ENCODE measurements around the gene FBXW11.
"Not testable (repeated sequence)": the region's sequence is repeated elsewhere in the genome, so short reads cannot be mapped to it uniquely, and the experiment has no call there.

FBXW11 gene

DNA sequence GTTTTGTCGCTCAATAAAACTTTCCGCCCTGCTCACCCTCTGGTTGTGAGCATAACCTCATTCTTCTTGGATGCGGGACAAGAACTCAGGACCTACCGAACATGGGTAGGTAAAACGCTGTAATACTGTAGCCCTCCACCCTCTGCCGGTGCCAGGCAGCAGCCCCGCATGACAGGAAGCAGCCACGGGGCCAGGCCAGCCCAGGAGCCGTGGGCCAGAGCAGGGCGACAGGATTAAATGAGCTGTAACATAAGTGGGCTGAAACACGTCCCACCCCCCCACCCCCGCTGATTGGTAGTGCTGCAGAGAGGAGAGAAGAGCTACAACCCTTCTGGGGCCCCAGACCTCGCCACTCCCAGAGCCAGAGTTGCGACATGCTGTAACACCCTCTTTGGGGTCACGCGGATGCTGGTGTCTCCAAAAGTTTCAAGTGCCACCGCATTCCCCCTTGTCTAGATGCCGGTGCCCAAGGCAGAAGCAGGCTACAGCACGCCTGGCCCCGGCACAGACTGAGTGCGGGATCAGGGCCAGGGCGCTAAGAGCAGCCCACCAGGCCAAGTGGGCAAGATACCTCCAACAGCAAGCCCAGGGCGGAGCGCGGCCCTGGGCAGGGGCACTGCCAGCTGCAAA lies 81.8 kb downstream of the FBXW11 start:
- no peak for TF ChIP-seq TAF1 (IDR thresholded peaks at IDR 0.05; ENCODE audit: borderline replicate concordance, low read depth, low read length)
- no peak for TF ChIP-seq POLR2AphosphoS5 (IDR thresholded peaks at IDR 0.05; ENCODE audit: low read depth, low read length)
- no peak for TF ChIP-seq POLR2A (IDR thresholded peaks at IDR 0.05; ENCODE audit: low read depth, low read length)
- FAIRE-seq (no peak), DNase-seq (ENCODE audit: insufficient read length) (no peak)

- FAIRE-seq (peak; percentile 14), DNase-seq (ENCODE audit: insufficient read length) (no peak)
These were observed 85.6 kb downstream of the FBXW11 start for GRCh38 chr5:171920765-171921391.

DNA sequence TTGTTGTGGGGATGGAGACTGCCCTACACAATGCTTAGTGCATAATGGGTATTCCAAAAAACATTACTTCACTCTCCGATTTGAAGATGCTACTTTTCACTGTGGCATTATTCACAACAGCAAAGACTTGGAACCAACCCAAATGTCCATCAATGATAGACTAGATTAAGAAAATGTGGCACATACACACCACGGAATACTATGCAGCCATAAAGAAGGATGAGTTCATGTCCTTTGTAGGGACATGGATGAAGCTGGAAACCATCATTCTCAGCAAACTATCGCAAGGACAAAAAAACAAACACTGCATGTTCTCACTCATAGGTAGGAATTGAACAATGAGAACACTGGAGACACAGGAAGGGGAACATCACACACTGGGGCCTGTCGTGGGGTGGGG lies 90.7 kb downstream of the FBXW11 start:
- FAIRE-seq; DNase-seq (ENCODE audit: insufficient read length): not testable (repeated sequence)

More at GRCh38 chr5:171920765-171921391, 85.6 kb downstream of the FBXW11 start:
- TF ChIP-seq TAF1 (IDR thresholded peaks at IDR 0.05; ENCODE audit: borderline replicate concordance, low read depth, low read length) (no peak), POLR2A (IDR thresholded peaks at IDR 0.05; ENCODE audit: low read depth, low read length) (no peak), POLR2AphosphoS5 (IDR thresholded peaks at IDR 0.05; ENCODE audit: low read depth, low read length) (no peak)

DNA sequence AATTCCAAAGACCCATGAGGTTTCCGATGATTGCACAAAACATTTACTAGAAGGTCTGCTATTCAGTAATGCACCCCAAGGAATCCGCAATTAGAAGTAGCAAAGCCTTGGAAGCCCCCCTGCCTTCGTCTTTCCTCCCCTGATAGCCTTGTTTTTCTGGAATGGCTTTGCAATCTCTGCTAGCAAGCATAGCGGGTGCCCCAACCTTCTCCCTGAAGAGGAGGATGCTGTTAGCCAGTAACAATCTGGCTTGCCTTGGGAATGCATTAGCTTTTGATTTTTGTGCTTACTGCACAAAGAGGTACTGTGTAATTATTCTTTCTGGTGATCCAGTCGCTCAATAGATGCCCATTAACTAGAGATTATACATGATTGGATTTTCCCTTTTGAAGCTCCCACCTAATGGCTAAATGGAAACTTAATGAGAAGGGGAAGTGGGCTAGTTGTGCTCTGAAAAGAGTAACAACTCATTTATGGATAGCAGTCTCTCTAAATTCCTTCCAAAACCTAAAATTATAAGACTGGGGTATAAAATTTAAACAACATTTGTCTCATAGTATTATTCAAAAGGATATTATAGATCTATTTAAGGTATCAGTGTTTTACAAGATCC lies 91.6 kb downstream of the FBXW11 start:
- no peak for FAIRE-seq
- DNase-seq (ENCODE audit: insufficient read length), result no peak
- TF ChIP-seq TAF1 (IDR thresholded peaks at IDR 0.05; ENCODE audit: borderline replicate concordance, low read depth, low read length) (no peak), POLR2A (IDR thresholded peaks at IDR 0.05; ENCODE audit: low read depth, low read length) (no peak), POLR2AphosphoS5 (IDR thresholded peaks at IDR 0.05; ENCODE audit: low read depth, low read length) (no peak)

- TF ChIP-seq POLR2A (IDR thresholded peaks at IDR 0.05; ENCODE audit: low read depth, low read length) (no peak), POLR2AphosphoS5 (IDR thresholded peaks at IDR 0.05; ENCODE audit: low read depth, low read length) (no peak), TAF1 (IDR thresholded peaks at IDR 0.05; ENCODE audit: borderline replicate concordance, low read depth, low read length) (no peak)
- DNase-seq (ENCODE audit: insufficient read length) (no peak), FAIRE-seq (no peak)
These were observed 92.5 kb downstream of the FBXW11 start for GRCh38 chr5:171913987-171914273.

DNA sequence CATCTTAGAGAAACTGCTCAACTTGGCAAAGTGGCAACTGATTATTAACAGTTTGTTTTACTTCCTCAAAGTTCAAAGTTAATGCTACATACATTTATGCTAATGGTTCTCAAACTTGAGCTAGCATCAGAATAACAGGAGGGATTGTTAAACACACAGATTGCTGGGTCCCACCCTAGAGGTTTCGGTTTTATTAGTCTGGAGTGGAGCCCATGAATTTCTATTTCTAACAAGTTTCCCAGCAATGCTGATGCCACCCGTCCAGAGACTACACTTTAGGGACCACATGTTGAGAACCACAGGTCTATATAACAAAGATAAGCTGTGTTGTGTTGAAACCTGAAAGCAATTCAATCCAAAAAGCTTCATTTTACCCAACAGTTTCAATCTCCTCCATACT lies 95.3 kb downstream of the FBXW11 start:
- TF ChIP-seq POLR2AphosphoS5 (IDR thresholded peaks at IDR 0.05; ENCODE audit: low read depth, low read length) (no peak), POLR2A (IDR thresholded peaks at IDR 0.05; ENCODE audit: low read depth, low read length) (no peak), TAF1 (IDR thresholded peaks at IDR 0.05; ENCODE audit: borderline replicate concordance, low read depth, low read length) (no peak)

GRCh38 chr5:171908638-171909037 lies 97.8 kb downstream of the FBXW11 start:
- DNase-seq (ENCODE audit: insufficient read length) (no peak), FAIRE-seq (no peak)
- no peak for TF ChIP-seq TAF1 (IDR thresholded peaks at IDR 0.05; ENCODE audit: borderline replicate concordance, low read depth, low read length)
- TF ChIP-seq POLR2AphosphoS5 (IDR thresholded peaks at IDR 0.05; ENCODE audit: low read depth, low read length), result no peak
- no peak for TF ChIP-seq POLR2A (IDR thresholded peaks at IDR 0.05; ENCODE audit: low read depth, low read length)

More for the DNA sequence above, 95.3 kb downstream of the FBXW11 start:
- DNase-seq (ENCODE audit: insufficient read length) (no peak), FAIRE-seq (no peak)

DNA sequence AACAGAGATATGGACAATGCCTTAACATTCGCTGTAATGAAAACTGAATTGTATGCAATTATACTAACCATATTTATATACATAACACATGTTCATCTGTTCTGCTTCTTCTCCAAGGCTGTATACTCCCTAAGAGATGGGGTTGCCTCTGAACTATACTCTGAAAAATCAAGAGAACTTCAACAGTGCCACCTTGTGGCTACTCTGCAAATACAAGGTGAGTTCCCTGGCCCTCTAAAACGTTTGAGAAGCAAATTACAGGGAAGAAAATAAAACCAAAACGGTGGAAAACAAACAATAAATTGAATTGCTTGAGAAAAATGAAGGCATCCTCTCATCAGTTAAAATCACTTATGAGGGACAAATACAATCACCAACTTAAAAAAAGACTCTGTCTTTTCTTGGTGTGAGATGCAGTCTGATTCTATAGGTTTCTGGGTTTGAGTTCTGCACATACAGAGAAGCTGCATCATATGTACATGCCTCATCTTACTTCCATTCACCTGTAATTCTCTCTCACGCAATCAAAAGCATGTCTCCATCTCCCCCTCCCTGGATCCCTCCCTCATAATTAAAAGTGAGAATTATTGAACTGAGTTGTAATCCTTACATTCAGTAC lies 98.6 kb downstream of the FBXW11 start:
- no peak for TF ChIP-seq POLR2AphosphoS5 (IDR thresholded peaks at IDR 0.05; ENCODE audit: low read depth, low read length)
- no peak for TF ChIP-seq TAF1 (IDR thresholded peaks at IDR 0.05; ENCODE audit: borderline replicate concordance, low read depth, low read length)
- no peak for TF ChIP-seq POLR2A (IDR thresholded peaks at IDR 0.05; ENCODE audit: low read depth, low read length)
- FAIRE-seq (peak; percentile 74), DNase-seq (ENCODE audit: insufficient read length) (no peak)

DNA sequence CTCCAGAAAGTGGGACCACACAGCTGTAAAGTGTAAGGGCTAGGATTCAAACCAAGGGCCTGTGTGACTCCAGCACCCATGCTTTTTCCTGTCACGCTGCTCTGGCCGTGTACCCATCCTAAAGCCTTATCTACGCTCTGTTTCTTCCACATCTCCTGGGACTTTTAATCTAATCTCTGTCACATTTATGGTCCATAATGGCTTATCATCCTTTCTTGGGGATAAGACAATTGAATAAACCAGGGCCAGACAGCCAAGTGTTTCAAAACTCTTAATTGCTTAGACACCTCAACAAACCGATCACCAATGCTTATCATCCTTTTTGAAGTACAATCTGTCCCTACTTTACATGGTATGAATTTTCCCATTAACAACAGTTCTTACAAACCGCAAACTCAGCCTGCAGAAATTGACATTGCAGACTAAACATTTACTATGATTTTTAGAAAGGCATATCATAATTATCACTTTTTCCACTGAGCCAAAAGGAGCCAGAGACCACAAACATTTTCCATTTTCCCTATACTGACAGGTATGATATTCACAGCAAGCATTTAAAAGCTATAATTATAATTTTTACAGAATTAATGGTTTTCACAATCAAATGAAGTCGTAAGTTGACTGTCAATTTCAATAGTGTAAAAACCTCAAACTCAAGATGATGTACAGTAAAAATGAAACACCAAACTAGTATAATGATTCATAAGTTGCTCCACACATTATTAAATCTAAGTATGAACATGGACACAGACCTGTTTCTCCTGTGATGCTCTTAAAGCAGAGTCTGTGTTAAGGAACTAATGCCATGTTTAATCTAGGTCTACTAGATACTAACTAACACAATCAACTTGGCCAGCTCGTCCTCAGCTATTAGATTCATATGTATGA lies 99.5 kb downstream of the FBXW11 start:
- TF ChIP-seq TAF1 (IDR thresholded peaks at IDR 0.05; ENCODE audit: borderline replicate concordance, low read depth, low read length), result no peak
- no peak for TF ChIP-seq POLR2A (IDR thresholded peaks at IDR 0.05; ENCODE audit: low read depth, low read length)
- no peak for TF ChIP-seq POLR2AphosphoS5 (IDR thresholded peaks at IDR 0.05; ENCODE audit: low read depth, low read length)
- DNase-seq (ENCODE audit: insufficient read length) (no peak), FAIRE-seq (peak; percentile 71)

- no peak for DNase-seq (ENCODE audit: insufficient read length)
- FAIRE-seq, result no peak
- TF ChIP-seq POLR2AphosphoS5 (IDR thresholded peaks at IDR 0.05; ENCODE audit: low read depth, low read length) (no peak), POLR2A (IDR thresholded peaks at IDR 0.05; ENCODE audit: low read depth, low read length) (no peak), TAF1 (IDR thresholded peaks at IDR 0.05; ENCODE audit: borderline replicate concordance, low read depth, low read length) (no peak)
These were observed 100.3 kb downstream of the FBXW11 start for GRCh38 chr5:171906066-171906570.

GRCh38 chr5:171904886-171905285 lies 101.6 kb downstream of the FBXW11 start:
- DNase-seq (ENCODE audit: insufficient read length), result no peak

More at GRCh38 chr5:171904886-171905285, 101.6 kb downstream of the FBXW11 start:
- TF ChIP-seq POLR2A (IDR thresholded peaks at IDR 0.05; ENCODE audit: low read depth, low read length), result no peak
- no peak for TF ChIP-seq POLR2AphosphoS5 (IDR thresholded peaks at IDR 0.05; ENCODE audit: low read depth, low read length)
- FAIRE-seq, result no peak

Data from GM12892 (cell line).